Right lobe of liver (tissue), 4 donors: Measurements from ENCODE around the gene GIMD1.

ENCODE experiments used
- POLR2A ChIP-seq: fragments of 450-650 bp; IDR thresholded peaks from one replicate; pipeline ENCODE4 v1.6.1; 2017; ENCODE audit warnings: antibody characterized with exemption, mild to moderate bottlenecking
- TF ChIP-seq, protein P1 (sequence below), 4 donors: fragments of 200-600 bp in 3 of 4; fragments of 450-650 bp in 1 of 4; IDR thresholded peaks; one replicate each; pipeline versions ENCODE4 v1.5.1 to v1.8.0; 2016 to 2022; ENCODE audit warnings: antibody characterized with exemption in 4 of 4, mild to moderate bottlenecking in 2 of 4
- donor health status: DM: no; HTN: no; CAD: no.
- donor health status: DM: no; HTN: no; CAD: no.
- donor health status: DM: no; HTN: yes; CAD: no.

GRCh38 chr4:106371161-106371560 is 2.6 kb upstream of the GIMD1 start:
- TF ChIP-seq, protein P1, sequence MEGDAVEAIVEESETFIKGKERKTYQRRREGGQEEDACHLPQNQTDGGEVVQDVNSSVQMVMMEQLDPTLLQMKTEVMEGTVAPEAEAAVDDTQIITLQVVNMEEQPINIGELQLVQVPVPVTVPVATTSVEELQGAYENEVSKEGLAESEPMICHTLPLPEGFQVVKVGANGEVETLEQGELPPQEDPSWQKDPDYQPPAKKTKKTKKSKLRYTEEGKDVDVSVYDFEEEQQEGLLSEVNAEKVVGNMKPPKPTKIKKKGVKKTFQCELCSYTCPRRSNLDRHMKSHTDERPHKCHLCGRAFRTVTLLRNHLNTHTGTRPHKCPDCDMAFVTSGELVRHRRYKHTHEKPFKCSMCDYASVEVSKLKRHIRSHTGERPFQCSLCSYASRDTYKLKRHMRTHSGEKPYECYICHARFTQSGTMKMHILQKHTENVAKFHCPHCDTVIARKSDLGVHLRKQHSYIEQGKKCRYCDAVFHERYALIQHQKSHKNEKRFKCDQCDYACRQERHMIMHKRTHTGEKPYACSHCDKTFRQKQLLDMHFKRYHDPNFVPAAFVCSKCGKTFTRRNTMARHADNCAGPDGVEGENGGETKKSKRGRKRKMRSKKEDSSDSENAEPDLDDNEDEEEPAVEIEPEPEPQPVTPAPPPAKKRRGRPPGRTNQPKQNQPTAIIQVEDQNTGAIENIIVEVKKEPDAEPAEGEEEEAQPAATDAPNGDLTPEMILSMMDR (IDR thresholded peaks at IDR 0.05), result no peak
- no peak for TF ChIP-seq POLR2A
